ENCODE data around the gene ABHD8.

ABHD8 gene, protein sequence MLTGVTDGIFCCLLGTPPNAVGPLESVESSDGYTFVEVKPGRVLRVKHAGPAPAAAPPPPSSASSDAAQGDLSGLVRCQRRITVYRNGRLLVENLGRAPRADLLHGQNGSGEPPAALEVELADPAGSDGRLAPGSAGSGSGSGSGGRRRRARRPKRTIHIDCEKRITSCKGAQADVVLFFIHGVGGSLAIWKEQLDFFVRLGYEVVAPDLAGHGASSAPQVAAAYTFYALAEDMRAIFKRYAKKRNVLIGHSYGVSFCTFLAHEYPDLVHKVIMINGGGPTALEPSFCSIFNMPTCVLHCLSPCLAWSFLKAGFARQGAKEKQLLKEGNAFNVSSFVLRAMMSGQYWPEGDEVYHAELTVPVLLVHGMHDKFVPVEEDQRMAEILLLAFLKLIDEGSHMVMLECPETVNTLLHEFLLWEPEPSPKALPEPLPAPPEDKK

DNA sequence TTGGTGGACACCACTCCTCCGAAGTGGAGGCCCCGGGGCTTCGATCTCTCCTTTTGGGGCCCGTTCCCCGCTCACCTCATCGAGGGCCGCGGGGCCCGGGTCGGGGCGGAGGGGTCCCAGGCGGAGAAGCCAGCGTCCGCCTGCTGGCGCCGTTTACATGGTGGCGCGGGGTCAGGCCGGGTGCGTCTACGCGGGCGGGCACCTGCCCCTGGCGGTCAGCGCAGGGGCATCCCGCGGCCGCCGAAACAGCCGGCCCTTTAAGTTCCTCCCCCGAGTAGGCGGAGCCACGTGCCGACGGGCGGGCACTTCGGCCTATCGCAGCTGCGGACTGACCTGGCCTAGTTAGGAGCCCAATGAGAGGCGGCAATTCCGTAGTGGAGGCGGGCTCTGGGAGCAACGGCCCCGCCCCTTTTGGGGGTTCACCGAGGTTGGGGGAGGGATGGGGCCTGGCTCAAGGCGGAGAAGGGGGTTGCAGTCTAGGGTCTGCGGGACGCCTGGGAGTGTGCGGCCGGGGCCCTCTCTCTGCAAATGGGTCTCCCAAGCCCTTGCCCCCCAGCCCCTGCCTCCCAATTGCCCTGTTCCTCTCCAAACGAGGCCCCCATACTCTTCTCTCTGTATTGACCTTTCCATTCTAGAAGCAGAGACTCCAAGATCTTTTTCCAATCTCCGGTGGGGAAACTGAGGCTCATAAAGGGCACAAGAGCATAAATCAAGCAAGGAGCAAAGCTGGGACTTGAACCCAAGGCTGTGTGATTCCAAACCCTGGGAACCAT lies at the start of gene ABHD8:
Gene ABHD8 (minus strand): TSS at position 259 of the 773 bp plus-strand sequence. CDS start 1,809 bp downstream, outside the sequence.
- DNase-seq = peak; percentile 95

DNA sequence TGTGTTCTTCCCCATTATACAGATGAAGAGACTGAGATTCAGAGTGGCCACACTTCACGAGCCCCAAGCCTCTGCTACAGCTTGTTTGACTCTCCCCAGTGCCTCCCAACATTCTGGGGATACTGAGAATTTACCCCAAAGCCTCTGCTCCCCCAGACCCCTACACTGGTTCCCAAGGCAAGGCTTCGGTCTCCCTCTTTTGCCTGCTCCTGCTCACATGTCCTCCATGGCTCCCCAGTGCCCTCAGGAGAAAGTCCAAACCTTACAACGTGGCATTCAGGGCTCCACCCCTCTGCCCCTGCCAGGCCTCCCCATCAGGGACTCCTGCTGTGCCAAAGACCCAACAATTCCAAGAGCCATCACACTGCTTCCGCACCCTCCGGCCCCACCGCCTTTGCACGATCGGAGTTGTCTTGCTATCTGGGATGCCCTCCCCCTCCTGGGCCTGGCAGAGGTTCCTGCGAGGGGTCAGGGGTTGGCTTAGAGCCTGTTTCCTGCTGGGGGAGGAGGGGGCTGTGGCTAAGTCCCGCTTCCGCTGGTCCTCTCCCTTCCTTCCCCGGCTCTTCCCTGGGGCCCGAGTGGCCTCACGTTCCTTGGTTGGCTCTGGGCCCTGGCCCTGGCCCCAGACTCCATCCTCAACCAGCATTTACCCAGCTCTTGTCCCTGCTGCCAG lies 49.5 kb upstream of the ABHD8 start:
- DNase-seq = no peak

DNA sequence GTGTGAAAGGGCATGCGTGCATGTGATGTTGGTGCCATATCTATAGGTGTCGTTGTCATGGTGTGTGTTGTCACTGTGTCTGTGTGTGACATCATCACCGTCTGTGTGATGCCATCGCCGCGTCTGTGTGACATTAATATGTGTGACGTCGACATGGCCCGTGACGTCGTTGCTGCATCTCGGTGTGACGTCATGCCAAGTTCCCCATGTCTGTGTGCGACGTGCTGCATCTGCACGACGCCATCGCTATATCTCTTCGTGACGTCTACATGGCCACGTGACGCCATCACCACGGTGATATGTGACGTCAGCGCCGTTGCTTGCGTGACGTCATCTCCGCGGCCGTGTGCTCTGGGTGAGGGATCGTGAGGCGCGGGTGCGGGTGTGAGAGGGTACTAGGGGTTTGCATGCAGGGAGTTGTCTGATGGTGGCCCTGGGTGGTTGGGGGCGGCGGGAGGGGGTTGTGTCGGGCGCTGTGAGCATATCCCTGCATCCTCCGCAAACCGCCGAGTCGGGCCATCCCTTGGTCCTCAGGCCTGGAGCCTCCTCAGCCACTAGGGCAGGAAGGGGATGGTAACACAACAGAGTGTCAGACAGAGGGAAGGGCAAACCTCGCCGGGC lies 48.7 kb upstream of the ABHD8 start:
- no peak for DNase-seq

DNA sequence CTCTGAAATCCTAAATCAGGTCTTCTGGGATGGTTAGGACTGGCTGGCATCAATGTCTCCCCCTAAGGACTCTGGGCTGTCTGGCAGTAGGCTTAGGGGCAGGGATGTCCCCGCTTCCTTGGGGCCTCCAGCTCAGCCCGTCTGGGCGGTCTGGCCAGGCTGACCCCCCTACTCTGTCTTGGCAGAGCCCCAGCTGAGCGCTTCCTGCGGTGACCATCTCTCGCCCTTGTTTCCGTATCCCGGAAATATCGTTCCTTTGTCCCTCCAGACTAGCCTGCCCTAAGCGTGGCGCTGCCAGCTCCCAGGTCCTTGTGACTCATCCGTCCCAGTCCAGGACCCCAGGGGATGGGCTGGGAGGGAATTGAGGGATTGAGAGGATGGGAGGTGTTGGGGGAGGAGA lies 45.5 kb upstream of the ABHD8 start:
- DNase-seq = no peak

DNA sequence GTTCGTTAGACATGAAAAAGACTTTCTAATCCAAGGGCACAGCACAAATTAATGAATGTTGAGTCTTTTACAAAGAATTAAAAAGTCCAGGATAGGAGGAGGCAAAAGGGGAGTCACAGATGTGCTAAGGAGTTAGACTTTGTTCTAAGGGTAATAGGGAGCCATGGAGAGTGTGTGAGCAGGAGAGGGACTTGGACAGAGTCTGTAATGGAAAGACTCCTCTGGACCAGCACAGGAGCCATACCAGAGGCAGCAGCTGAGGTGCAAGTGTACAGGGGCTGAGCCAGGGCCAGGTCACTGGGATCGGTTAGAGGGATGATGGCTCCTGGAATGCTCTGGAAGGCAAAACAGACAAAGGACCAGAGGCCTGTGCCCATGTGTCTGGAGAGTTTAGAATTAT lies 44.7 kb upstream of the ABHD8 start:
- no peak for DNase-seq

DNA sequence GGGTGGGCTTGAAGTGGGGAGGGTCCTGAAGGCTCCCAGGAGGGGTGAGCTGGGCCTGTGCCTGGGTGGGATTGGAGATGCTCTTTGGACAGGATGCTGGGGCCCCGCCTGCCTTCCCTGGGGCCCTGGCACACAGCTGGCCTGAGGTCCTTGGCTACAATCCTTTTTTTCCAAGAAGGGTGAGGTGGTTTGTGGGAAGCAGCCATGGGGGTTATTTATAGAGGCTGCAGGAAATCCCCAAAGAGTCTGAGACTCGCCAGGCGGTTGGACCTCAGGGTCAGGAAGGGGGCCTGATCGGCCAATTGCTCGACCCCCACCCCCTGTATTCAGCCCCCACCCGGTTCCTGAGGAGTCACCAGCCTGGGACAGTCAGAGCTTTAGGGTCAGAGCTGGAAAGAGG lies 44.1 kb upstream of the ABHD8 start:
- DNase-seq = no peak

DNA sequence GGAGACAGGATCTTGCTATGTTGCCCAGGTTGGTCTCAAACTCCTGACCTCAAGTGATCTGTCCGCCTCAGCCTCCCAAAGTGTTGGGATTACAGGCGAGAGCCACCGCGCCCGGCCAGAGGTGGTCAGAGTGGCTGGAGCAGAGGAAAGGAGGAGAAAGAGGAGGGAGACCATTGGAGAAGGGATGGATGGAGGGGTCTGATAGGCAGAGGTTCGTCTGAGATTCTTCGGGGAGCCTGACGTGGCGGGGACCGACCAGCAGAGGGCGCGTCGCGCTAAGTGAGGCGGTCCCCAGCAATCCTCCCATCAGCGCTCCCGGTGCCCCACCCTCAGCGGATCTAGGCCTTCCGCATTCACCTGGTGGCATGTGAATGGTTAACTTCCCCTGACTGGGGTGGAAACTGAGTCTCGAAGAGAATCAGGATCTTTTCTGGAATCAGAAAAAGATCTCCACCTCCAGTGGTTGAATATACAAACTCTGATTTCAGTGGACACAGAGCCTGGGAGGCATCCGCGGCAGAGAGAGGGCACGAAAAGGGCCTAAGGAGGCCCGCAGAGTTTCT lies 43.0 kb upstream of the ABHD8 start:
- DNase-seq = peak; percentile 68

DNA sequence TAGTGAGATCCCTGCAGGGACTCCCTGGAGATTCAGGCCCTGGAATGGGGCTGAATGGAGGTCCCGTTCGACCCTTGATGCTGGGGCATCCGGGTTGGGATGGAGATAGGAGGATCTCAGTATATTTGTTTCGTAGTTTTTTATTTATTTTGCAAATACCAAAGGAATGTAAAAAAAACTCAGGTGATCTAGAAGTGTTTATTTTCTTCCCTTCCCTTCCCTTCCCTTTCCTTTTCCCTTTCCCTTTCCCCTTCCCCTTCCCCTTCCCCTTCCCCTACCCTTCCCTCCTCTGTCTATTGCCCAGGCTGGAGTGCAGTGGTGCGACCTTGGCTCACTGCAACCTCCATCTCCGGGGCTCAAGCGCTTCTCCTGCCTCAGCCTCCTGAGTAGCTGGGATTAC lies 38.6 kb upstream of the ABHD8 start:
- no peak for DNase-seq

DNA sequence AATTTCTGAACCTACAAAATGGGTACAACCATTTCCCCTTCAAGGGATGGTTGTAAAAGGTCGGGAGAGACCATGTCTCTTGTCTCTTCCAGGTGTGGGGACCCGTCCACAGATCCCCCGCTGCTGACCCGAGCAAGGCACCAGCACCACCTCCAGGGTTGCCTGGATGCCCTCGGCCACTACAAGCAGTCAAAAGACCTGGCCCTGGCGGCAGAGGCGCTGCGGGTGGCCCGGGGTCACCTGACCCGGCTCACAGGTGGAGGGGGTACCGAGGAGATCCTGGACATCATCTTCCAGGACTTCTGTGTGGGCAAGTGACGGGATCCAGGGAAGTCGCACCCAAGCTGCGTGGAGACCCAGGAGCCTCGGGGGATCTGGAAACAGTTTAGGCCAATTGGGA lies 38.2 kb upstream of the ABHD8 start:
- no peak for DNase-seq

DNA sequence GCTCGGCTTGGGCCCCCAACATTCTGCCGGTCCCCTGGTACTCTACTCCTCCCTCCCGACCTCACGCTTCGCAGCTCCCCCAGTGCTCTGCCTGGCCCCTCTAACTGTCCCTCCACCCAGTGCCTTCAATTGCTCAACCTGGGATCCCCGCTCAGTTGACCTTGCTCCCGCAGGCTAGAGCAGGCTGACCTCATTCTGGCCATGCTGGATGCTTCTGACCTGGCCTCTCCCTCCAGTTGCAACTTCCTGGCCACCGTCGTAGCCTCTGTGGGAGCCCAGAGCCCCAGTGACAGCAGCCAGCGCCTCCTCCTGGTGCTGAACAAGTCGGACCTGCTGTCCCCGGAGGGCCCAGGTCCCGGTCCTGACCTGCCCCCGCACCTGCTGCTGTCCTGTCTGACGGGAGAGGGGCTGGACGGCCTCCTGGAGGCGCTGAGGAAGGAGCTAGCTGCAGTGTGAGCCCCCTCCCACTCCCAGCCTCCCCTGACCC lies 37.7 kb upstream of the ABHD8 start:
- DNase-seq = no peak

DNA sequence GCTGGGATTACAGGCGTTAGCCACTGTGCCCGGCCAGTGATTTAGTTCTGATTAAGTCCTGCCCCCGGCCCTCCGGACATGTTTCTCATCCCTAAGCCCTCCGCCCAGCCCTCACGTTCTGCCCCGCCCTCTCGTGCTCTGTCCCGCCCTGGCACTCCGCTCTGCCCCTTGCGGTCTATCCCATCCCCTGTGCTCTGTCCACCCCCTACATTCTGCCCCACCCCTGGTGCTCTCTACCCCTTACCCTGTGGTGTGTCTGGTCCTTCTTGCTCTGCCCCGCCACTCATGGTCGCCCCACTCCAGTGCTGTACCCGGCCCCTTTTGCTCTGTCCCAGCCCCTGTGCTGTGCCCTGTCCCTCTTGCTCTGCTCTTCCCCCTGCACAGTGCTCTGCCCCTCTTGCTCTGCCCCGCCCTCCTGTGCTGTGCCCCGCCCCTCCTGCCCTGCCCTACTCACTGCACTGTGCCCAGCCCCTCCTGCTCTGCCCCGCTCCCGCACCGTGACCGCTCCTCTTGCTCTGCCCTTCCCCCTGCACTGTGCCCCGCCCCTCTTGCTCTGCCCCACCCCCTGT lies 37.2 kb upstream of the ABHD8 start:
- peak; percentile 50 for DNase-seq

DNA sequence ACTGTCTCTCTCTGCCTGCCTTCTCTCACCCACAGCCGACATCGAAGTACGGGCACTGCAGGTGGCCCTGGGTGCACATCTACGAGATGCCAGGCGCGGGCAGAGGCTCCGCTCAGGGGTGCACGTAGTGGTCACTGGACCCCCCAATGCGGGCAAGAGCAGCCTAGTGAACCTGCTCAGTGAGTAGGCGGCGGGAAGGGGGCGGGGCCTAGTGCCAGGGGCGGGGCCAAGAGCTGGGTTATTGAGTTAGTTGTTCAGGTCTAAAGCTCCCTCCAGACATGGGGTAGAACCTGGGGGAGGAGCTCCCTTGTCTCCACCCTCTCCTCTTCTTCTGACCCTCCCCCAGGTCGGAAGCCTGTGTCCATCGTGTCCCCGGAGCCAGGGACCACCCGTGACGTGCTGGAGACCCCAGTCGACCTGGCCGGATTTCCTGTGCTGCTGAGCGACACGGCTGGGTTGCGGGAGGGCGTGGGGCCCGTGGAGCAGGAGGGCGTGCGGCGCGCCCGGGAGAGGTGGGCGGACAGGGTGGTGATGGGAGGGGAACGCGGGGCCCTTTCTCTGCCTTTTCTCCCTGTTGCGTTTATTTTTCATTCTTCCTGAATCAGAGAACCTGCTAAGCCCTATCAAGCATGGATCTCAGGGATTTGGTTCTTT lies 36.0 kb upstream of the ABHD8 start:
- peak; percentile 19 for DNase-seq

DNA sequence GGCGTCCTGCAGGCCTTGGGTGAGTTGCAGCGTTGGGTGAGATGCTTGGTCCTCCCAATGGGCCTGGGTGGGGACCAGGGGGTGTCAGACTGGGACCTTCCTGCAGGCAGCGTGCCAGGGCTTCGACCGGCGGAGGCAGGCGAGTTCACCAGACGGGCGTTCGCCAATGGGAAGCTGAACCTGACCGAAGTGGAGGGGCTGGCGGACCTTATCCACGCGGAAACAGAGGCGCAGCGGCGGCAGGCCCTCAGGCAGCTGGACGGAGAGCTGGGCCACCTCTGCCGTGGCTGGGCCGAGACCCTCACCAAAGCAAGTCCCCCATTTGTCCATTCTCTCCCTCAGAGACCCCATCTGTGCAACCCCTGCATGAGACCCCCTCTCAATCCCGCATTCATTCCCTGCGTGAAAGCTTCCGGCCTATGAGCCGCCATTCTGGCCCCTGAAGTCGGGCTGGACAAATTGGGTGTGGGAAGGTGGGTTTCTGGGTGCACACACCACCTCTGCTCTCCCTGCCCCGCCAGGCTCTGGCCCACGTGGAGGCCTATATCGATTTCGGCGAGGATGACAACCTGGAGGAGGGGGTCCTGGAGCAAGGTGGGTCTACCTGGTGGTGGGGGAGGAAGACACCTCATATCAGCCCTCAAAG lies 35.3 kb upstream of the ABHD8 start:
- DNase-seq = no peak

DNA sequence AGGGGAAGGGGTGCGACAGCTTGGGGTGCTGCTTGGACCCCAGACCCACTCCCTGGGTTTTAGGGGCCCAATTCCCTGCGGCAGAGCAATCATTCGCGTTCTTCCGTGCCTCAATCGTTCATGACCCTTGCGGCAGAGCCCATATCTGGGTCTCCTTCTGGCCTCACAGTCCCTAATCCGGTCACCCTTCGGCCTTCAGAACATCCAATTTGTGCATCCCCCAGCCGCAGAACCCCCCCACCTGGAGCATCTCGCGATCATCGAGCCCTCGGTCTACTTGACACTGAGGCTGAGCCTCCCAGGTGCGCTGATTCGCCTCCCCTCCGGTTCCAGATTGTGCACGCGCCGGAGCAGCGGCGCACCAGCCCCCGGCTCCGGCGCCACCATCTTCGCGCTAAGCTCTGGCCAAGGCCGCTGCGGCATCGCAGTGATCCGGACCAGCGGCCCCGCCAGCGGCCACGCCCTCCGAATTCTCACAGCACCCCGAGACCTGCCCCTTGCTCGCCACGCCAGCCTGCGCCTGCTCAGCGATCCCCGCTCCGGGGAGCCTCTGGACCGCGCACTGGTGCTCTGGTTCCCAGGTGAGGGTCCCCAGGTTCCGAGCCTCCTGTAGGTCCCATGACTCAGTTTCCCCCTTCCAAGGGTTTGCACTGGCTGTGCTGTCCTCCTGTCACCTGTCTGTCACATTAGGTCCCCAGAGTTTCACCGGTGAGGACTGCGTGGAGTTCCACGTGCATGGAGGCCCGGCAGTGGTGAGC lies 34.6 kb upstream of the ABHD8 start:
- peak; percentile 59 for DNase-seq

DNA sequence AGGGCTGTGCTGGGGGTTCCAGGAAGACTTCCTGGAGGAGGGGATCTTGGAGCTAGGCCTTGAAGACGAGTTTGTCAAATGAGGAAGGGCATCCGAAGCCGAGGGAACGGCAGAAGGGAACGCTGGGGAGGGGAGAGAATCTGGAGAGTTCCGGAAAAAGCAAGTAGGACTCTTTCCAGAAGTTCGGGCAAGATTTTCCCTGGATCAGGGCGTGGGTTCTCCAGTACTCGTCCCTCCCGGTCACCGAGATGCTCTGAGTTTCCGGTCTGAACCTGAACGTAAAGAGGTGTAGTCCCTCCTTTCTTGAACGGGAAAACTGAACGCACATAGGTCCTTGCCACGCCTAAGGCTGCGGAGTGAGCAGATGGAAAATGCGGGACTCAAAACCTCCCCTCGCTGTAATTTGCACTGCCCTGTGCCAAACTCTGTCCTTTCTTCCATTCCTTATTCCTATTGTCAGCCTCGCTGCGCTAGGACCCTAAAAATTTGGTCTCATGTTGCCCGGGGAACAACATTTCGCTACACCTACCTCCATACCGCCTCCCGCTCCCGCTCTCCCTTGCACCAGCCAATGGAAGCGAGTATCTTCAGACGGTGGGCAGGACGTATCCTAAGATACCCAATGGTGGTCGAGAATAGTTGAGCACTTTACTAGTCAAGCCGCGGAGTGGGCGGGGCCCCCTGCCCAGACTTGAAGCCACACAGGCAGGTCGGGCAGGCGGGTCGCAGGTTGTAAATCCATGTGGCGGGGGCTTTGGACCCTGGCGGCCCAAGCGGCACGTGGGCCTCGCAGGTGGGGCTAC lies 33.8 kb upstream of the ABHD8 start, which contains the start of gene GTPBP3:
Gene GTPBP3 (plus strand): TSS at position 682 of the 803 bp plus-strand sequence. CDS start 59 bp downstream, at position 741.
- peak; percentile 99 for DNase-seq

DNA sequence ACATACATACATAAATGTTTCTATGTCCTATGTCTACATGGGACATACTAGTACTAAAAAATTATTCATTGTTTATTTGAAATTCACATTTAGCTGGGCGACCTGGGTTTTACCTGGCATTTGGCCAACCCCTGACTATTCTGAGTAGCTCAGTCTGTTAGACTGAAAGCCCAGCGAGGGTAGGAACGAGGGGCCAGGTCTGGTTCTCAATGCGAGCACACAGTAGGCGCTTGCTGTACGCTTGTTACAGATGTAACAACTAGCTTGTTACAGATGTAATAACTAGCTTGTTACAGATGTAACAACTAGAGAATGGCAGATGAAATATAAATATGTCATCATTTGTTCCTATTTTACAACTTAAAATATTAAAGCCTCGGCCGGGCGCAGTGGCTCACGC lies 32.4 kb upstream of the ABHD8 start:
- no peak for DNase-seq

DNA sequence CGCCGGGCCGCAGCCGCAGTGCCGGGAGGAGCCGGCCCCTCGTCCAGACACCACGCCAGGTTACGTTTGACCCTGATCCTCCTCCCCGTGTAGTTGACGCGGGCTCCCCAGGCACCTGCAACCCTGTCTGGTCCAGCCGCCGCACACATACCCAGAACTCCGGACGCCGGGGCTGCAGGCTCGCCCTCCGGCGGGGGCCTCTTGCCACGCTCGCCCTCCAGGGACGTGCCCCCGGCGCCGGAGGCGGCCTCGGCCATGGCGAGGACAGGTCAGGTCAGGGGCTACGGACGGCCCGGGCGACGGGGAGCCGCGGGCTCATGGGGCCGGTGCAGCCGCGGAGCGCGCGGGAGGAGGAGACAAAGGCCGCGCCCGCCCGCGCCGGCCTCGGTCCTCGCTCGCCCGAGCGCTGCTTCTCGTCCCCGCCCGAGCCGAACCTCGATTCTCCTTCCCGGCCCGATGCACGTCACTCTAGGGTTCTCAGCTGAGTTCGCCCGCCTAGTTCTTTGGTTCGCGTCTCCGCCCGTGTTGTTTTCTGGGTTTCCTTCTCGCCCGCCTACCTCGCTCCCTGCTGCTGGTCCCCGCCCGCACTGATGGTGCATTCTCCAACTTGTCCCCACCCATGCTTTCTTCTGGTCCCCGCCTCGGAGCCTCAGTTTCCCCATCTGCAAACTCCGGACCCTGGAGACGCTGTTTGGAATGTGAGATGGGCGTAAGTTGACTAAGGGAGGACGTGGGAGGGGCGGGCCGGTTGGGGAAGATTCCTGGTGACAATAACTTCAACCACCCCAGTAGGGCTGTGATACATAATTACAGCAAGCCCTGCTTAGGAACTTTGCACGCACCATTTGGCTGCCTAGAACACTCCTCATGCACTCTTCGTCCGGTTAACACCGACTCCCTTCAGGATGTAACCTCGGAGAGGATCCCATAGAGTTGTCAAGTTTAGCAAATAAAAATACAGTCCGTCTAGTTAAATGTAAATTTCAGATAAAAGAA lies 31.5 kb upstream of the ABHD8 start, which contains the start of gene ANO8:
Gene ANO8 (minus strand): TSS at position 442 of the 996 bp plus-strand sequence. CDS start 185 bp downstream, at position 257.
- peak; percentile 97 for DNase-seq
